HG02759 (cell line): Measurements from ENCODE around the gene ISYNA1.
"Not testable (repeated sequence)": the region's sequence is repeated elsewhere in the genome, so short reads cannot be mapped to it uniquely, and the experiment has no call there.

Experiments
- ATAC-seq: cut with Tn5 transposase; IDR thresholded peaks from one replicate; pipeline ENCODE4 v1.9.1; 2021; ENCODE audit warnings: mild to moderate bottlenecking, moderate library complexity; ENCODE audit not compliant: unreplicated experiment

The ISYNA1 gene

GRCh38 chr19:18421371-18421959 is 16.5 kb downstream of the ISYNA1 start:
- no peak for ATAC-seq

GRCh38 chr19:18420930-18421329 is 17.0 kb downstream of the ISYNA1 start:
- no peak for ATAC-seq

DNA sequence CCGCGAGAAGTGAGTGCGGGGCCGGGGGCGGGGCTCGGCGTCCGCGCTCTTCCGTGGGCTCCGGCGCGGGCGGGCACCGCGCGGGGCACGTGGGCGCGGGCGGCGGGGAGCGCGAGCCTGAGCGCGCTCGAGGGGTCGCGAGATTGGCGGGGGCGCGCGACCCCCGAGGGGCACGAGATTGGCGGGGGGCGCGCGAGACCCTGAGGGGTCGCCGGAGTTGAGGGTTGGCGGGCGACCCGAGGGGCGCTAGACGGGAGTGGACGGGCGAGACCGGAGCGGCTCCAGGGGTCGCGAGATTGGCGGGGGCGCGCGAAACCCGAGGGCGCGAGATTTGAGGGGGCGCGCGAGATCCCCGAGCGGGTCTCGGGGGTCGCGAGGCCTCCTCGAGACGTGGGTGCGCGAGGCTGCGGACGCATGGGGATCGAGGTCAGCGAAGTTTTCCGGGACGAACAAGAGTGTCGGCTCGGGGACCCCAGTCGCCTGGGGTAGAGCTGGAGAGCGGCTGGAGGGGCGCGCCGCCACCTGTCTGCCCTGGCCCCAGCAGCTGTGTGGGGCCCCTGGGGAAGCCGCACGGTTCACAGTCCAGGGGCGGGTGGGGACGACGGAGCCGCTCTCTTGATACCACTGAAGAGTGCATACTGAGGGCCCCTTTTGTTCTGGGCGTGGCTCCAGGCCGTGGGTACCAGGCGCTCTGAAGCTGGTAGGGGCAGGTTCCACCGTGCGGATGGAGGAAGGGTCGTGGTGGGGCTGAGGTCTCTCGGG is 18.1 kb downstream of the ISYNA1 start:
- peak; percentile 13 for ATAC-seq

DNA sequence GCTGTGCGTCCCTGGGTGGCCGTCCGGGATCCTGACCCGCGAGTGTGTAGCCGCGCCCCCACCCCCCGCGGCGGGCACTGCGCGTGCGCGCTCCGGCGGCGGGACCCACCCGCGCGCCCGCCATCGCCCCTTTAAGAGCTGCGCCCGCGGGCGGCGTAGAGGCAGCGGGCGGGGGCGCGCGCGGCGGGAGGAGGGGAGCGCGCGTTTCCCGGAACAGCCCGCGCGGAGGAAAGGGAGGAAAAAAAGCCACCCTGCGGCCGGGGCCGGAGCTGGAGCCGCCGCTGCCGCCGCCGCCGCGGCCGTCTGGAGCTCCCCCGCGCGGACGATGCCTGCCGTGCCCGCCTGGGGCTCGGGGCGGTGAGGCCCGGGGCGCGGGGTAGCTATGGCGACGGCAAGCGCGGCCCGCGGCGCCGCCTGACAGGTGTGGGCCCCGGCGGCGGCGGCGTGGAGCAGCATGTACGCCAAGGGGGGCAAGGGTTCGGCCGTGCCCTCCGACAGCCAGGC is 18.7 kb downstream of the ISYNA1 start, which contains the start of gene SSBP4:
Gene SSBP4, plus strand, starts transcription at position 204 of the 504 bp plus-strand sequence. Its CDS starts 251 bp downstream, at position 455.
- ATAC-seq = peak; percentile 55

- ATAC-seq = peak; percentile 1
These were observed 19.3 kb downstream of the ISYNA1 start for GRCh38 chr19:18418483-18419194.

GRCh38 chr19:18418029-18418482 is 19.9 kb downstream of the ISYNA1 start:
- no peak for ATAC-seq

- ATAC-seq = no peak
These were observed 20.5 kb downstream of the ISYNA1 start for GRCh38 chr19:18417250-18418028.

- no peak for ATAC-seq
These were observed 21.1 kb downstream of the ISYNA1 start for GRCh38 chr19:18416778-18417249.

GRCh38 chr19:18415178-18415867 is 22.6 kb downstream of the ISYNA1 start:
- ATAC-seq = no peak

- ATAC-seq = no peak
These were observed 23.3 kb downstream of the ISYNA1 start for GRCh38 chr19:18414504-18415177.

DNA sequence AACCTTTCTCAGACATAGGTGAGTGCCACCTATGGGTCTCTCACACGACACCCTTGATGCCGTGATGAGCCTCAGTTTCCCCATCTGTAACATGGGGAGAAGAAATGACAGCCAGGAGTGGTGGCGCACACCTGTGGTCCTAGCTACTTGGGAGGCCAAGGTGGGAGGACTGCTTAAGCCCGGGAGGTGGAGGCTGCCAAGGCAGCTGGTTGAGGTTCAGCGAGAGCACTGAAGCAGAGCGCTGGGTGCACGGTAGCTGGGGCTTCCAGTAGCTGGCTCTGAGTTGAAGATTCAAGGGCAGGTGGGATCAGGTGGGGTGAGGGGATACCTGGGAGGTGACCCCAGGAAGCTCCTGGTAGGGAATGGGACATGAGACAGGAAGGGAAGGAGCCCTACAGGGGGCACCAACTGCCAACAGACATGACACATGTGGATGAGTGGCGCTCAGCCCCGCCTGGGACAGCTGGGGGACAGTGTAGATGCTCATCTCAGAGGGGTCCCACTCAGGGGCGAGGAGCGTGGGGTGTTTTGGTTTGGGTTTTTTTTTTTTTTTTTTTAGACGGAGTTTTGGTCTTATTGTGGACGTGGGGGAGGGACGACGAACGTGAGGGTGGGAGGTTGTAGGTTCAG is 25.2 kb downstream of the ISYNA1 start:
- no peak for ATAC-seq

- peak; percentile 77 for ATAC-seq
These were observed 29.9 kb downstream of the ISYNA1 start for GRCh38 chr19:18408053-18408476.

DNA sequence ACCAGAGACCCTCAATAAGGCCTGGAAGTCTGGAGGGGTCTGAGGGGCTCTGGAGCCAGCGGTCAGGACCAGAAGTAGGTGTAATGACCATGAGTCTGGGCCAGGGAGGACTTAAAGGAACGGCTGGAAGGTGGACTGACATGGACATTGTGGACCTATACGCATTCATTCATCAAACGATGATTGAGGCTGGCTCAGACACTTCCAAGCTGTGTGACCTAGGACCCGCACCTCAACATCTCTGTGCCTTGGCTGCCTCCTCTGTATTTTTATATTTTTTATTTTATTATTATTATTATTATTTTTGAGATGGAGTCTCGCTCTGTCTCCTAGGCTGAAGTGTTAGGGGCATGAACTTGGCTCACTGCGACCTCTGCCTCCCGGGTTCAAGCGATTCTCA is 31.2 kb downstream of the ISYNA1 start:
- no peak for ATAC-seq

DNA sequence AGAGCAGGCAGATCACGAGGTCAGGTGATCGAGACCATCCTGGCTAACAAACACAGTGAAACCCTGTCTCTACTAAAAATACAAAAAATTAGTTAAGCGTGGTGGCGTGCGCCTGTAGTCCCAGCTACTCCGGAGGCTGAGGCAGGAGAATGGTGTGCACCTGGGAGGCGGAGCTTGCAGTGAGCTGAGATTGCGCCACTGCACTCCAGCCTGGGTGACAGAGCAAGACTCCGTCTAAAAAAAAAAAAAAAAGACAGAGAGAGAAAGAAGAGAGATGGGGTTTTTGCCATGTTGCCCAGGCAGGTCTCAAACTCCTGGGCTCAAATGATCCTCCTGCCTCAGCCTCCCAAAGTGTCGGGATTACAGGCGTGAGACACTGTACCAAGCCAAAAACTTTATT is 32.2 kb downstream of the ISYNA1 start:
- ATAC-seq = not testable (repeated sequence)

DNA sequence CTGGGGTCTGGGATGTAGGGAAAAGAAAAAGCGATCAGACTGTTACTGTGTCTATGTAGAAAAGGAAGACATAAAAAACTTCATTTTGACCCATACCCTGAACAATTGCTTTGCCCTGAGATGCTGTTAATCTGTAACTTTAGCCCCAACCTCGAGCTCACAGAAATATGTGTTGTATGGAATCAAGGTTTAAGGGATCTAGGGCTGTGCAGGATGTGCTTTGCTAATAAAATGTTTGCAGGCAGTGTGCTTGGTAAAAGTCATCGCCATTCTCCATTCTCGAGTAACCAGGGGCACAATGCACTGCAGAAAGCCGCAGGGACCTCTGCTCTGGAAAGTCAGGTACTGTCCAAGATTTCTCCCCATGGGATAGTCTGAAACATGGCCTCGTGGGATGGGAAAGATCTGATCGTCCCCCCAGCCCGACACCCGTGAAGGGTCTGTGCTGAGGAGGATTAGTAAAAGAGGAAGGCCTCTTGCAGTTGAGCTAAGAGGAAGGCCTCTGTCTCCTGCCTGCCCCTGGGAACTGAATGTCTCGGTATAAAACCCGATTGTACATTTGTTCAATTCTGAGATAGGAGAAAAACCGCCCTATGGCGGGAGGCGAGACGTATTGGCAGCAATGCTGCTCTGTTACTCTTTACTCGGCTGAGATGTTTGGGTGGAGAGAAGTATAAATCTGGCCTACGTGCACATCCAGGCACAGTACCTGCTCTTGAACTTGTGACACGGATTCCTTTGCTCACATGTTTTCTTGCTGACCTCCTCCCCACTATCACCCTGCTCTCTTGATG is 35.3 kb downstream of the ISYNA1 start:
- not testable (repeated sequence) for ATAC-seq

DNA sequence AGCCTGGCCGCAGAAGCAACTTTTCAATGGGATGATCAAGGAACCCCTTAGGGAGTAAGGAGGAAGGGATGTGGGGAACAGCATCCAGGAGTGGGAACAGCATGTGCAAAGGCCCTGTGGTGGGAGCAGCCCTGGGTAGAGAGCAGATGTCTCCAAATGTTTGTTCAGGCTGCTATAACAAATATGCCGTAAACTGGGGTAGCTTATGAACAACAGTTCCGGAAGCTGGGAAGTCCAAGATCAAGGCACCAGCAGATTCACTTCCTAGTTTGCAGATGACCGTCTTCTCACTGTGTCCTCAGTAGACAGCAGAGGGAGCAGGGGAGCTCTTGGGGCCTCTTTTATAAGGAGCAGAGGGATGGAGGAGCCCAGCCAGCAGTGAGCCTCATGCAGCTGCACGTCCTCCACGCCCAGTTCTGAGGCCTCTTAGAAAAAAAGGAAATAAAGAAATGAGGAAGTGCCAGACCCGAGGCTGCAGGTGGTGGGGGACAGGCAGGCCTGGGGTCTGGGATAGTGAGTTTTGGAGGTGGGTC is 36.3 kb downstream of the ISYNA1 start:
- ATAC-seq = peak; percentile 60

DNA sequence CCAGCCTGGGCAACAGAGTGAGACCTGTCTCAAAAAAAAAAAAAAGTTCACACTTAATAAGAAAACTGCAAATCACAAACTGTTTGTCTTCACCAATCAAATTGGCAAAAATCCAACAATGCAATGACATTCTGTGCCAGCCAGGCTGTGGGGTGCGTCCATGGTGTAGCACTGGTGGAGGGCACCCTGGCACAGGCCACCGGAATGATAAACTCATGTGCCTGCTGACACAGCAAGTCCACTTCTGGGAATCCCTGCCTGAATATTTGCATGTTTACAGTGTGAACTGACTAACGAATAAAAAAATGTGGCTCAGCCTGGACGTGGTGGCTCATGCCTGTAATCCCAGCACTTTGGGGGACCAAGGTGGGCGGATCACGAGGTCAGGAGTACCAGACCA is 38.9 kb downstream of the ISYNA1 start:
- ATAC-seq = no peak
